DND-41 (cell line): ENCODE results near the gene GOLGA6C.
"Not testable (repeated sequence)": the region's sequence is repeated elsewhere in the genome, so short reads cannot be mapped to it uniquely, and the experiment has no call there.

Experiments
- CTCF ChIP-seq: IDR thresholded peaks from 2 replicates; pipeline ENCODE4 v1.5.1; 2012; ENCODE audit warnings: borderline replicate concordance, low read length, moderate library complexity, mild to moderate bottlenecking; ENCODE audit not compliant: poor library complexity, severe bottlenecking; ENCODE audit errors: extremely low read depth
- EZH2 ChIP-seq: IDR thresholded peaks from 3 replicates; pipeline ENCODE4 v1.6.1; 2012; ENCODE audit warnings: borderline replicate concordance, low read depth, mild to moderate bottlenecking, moderate library complexity, low read length, inconsistent platforms; ENCODE audit not compliant: severe bottlenecking

- not testable (repeated sequence) for TF ChIP-seq CTCF, EZH2
Measured at GRCh38 chr15:75298541-75299310, 40.6 kb downstream of the GOLGA6C start.
